GM12878 (cell line): ENCODE measurements around the gene TMED5. TPM values are rescaled to one million over a fixed set of nuclear protein-coding genes. Genes with fewer than 3 reads are reported as not detected.

Source experiments
- ATAC-seq: fragments of 200-7000 bp; cut with Tn5 transposase; 3 replicates; pipeline ENCODE4 v1.9.1; 2020; ENCODE audit warnings: mild to moderate bottlenecking, moderate library complexity
- BruUV-seq: library from RNA; stranded (reverse); fragments of 400-500 nt; replicated peaks from 2 replicates; lab custom pipeline; 2021; lab: Mats Ljungman, UMichigan
- CTCF ChIA-PET: fragments of 300-600 bp; sonication (Branson Sonifier 250); formaldehyde crosslinking; extraction: SDS; loops from one replicate; lab custom pipeline; 2021; ENCODE audit warnings: inconsistent platforms; lab: Yijun Ruan, JAX
- POLR2A ChIA-PET: fragments of 350-600 bp; formaldehyde crosslinking; extraction: SDS; loops from one replicate; lab custom pipeline; 2021; ENCODE audit warnings: inconsistent platforms; lab: Charles Lee
- RAD21 ChIA-PET: fragments of 300-600 bp; sonication (Branson Sonifier 250); formaldehyde crosslinking; loops from one replicate; lab custom pipeline; 2023; ENCODE audit warnings: antibody characterized with exemption; ENCODE audit not compliant: unreplicated experiment; lab: Charles Lee
- SMC1A ChIA-PET: fragments of 300-600 bp; sonication (Branson Sonifier 250); formaldehyde crosslinking; loops from one replicate; lab custom pipeline; 2023; ENCODE audit not compliant: unreplicated experiment, uncharacterized antibody; lab: Charles Lee
- DNase-seq: peaks from one replicate; pipeline ENCODE4 v3.0.0-alpha.2; 2011; ENCODE audit warnings: low read depth, low spot score
- FAIRE-seq: peaks from 3 replicates; lab custom pipeline; 2011; peaks lifted over from hg19 to GRCh38; lab: Jason Lieb, UNC
- H2AFZ ChIP-seq: 2 replicates; pipeline ENCODE4 v1.6.0; 2011; ENCODE audit warnings: low read depth, low read length, control low read depth; ENCODE audit not compliant: control insufficient read depth
- H3K27ac ChIP-seq: 2 replicates; pipeline ENCODE4 v1.5.1; 2011; ENCODE audit warnings: control low read depth; ENCODE audit not compliant: control insufficient read depth, insufficient read depth
- H3K27me3 ChIP-seq, 2 experiments: replicated peaks in 1 of 2; 2 replicates each; pipeline versions ENCODE4 v1.6.0 to v1.6.1; 2011; ENCODE audit warnings: low read length in 1 of 2; ENCODE audit not compliant: control insufficient read depth in 2 of 2, insufficient read depth in 2 of 2
- H3K36me3 ChIP-seq, 2 experiments: 2 replicates each; pipeline ENCODE4 v1.5.1; 2011; ENCODE audit warnings: low read length in 1 of 2; ENCODE audit not compliant: control insufficient read depth in 2 of 2, insufficient read depth in 2 of 2
- H3K4me1 ChIP-seq: 2 replicates; pipeline ENCODE4 v1.6.1; 2011; ENCODE audit warnings: mild to moderate bottlenecking, low read length, moderate library complexity, mixed read lengths; ENCODE audit not compliant: control insufficient read depth, insufficient read depth
- H3K4me2 ChIP-seq: 2 replicates; pipeline ENCODE4 v1.6.0; 2011; ENCODE audit warnings: control low read depth; ENCODE audit not compliant: control insufficient read depth, insufficient read depth
- H3K4me3 ChIP-seq: fragments of 200-600 bp; sonication (generic); 2 replicates; pipeline ENCODE4 v1.5.1; 2016
- H3K79me2 ChIP-seq: 2 replicates; pipeline ENCODE4 v1.6.0; 2011; ENCODE audit warnings: low read length; ENCODE audit not compliant: control insufficient read depth, insufficient read depth
- H3K9ac ChIP-seq: 2 replicates; pipeline ENCODE4 v1.8.0; 2011; ENCODE audit warnings: low read length, control low read depth, mixed read lengths; ENCODE audit not compliant: control insufficient read depth, insufficient read depth
- H3K9me3 ChIP-seq: replicated peaks from 3 replicates; pipeline ENCODE4 v1.5.1; 2011; ENCODE audit warnings: mild to moderate bottlenecking, low read length; ENCODE audit not compliant: control insufficient read depth, insufficient read depth
- H4K20me1 ChIP-seq: 2 replicates; pipeline ENCODE4 v1.6.0; 2011; ENCODE audit not compliant: control insufficient read depth, insufficient read depth
- BHLHE40 ChIP-seq, 2 experiments: fragments of 450-650 bp in 1 of 2; IDR thresholded peaks; 2 replicates each; pipeline ENCODE4 v1.6.1; 2011 to 2017; ENCODE audit warnings: low read depth in 2 of 2, borderline replicate concordance in 1 of 2, improper control_type of control experiment in 1 of 2, low read length in 1 of 2, mild to moderate bottlenecking in 1 of 2
- CBX3 ChIP-seq: fragments of 200-600 bp; sonication (generic); IDR thresholded peaks from 2 replicates; pipeline ENCODE4 v1.6.1; 2016; ENCODE audit warnings: low read depth, borderline replicate concordance
- CHD4 ChIP-seq: fragments of 200-600 bp; sonication (generic); IDR thresholded peaks from 2 replicates; pipeline ENCODE4 v1.6.1; 2016; ENCODE audit warnings: mild to moderate bottlenecking
- E2F4 ChIP-seq: IDR thresholded peaks from 2 replicates; pipeline ENCODE4 v1.6.1; 2012; ENCODE audit warnings: low read depth, low read length, improper control_type of control experiment
- EGR1 ChIP-seq, 2 experiments: IDR thresholded peaks; 1 replicate in 1 of 2; 2 replicates in 1 of 2; pipeline ENCODE4 v1.6.1; 2011 to 2012; ENCODE audit warnings: low read depth in 2 of 2, low read length in 2 of 2, borderline replicate concordance in 1 of 2, mild to moderate bottlenecking in 1 of 2, moderate library complexity in 1 of 2
- FOS ChIP-seq: IDR thresholded peaks from 3 replicates; pipeline ENCODE4 v1.6.1; 2011; ENCODE audit warnings: borderline replicate concordance; ENCODE audit not compliant: insufficient read length; ENCODE audit errors: extremely low read depth
- GABPA ChIP-seq: IDR thresholded peaks from 2 replicates; pipeline ENCODE4 v1.6.1; 2014; ENCODE audit warnings: antibody characterized with exemption, low read depth, mild to moderate bottlenecking, inconsistent platforms
- GATAD2B ChIP-seq: fragments of 450-650 bp; conservative IDR thresholded peaks from 2 replicates; pipeline ENCODE4 v1.6.1; 2017; ENCODE audit warnings: low read depth, mild to moderate bottlenecking, moderate library complexity
- HCFC1 ChIP-seq: fragments of 150-350 bp; IDR thresholded peaks from 2 replicates; pipeline ENCODE4 v1.6.1; 2014; ENCODE audit warnings: low read length
- IRF4 ChIP-seq: IDR thresholded peaks from 2 replicates; pipeline ENCODE4 v1.6.1; 2011; ENCODE audit warnings: low read depth, low read length
- MTA3 ChIP-seq: IDR thresholded peaks from 2 replicates; pipeline ENCODE4 v1.6.1; 2012; ENCODE audit warnings: low read length, inconsistent platforms, borderline replicate concordance
- MYB ChIP-seq: fragments of 150-350 bp; IDR thresholded peaks from 2 replicates; pipeline ENCODE4 v1.6.1; 2014; ENCODE audit warnings: mild to moderate bottlenecking, low read depth, low read length, borderline replicate concordance
- NFYA ChIP-seq: IDR thresholded peaks from 2 replicates; pipeline ENCODE4 v1.6.1; 2011; ENCODE audit warnings: low read depth, mild to moderate bottlenecking, low read length, improper control_type of control experiment, borderline replicate concordance
- PBX3 ChIP-seq: IDR thresholded peaks from 2 replicates; pipeline ENCODE4 v1.6.1; 2011; ENCODE audit warnings: mild to moderate bottlenecking, low read depth, low read length, moderate library complexity; ENCODE audit not compliant: insufficient replicate concordance
- PKNOX1 ChIP-seq: fragments of 450-650 bp; IDR thresholded peaks from 2 replicates; pipeline ENCODE4 v1.6.1; 2016; ENCODE audit warnings: mild to moderate bottlenecking
- RBBP5 ChIP-seq: fragments of 200-600 bp; sonication (generic); conservative IDR thresholded peaks from 2 replicates; pipeline ENCODE4 v1.6.1; 2016
- ZNF217 ChIP-seq: fragments of 450-650 bp; IDR thresholded peaks from 2 replicates; pipeline ENCODE4 v1.6.1; 2017; ENCODE audit warnings: antibody characterized with exemption, mild to moderate bottlenecking
- ZNF687 ChIP-seq: fragments of 450-650 bp; IDR thresholded peaks from 2 replicates; pipeline ENCODE4 v1.6.1; 2017; ENCODE audit warnings: mild to moderate bottlenecking, moderate library complexity
- WGBS: methylation state at CpG from one replicate; pipeline ENCODE4 v1.1.6; 2016; ENCODE audit warnings: low lambda C conversion rate; ENCODE audit not compliant: insufficient replicate concordance, insufficient coverage; ENCODE audit errors: missing lambda C conversion rate; 5-methylcytosine and 5-hydroxymethylcytosine counted together
- in situ Hi-C: fragments of 300-500 bp; cut with MboI; formaldehyde crosslinking; loops from 9 replicates; pipeline ENCODE4 v1.14.3; 2018; ENCODE audit warnings: mixed read lengths
- intact Hi-C: fragments of 100-400 bp; cut with micrococcal nuclease; formaldehyde crosslinking; loops from one replicate; pipeline ENCODE4 v1.14.2; 2022; ENCODE audit not compliant: unreplicated experiment
- polyA plus RNA-seq, 11 experiments: library from polyadenylated mRNA; depleted of rRNA in 4 of 11; unstranded in 6 of 11; stranded (reverse) in 5 of 11; fragments of >200 nt; fragmentation: Nextera tagmentation in 4 of 11; fragmentation: Illumina TruSeq in 1 of 11; extraction: Ambion mirVana in 4 of 11; extraction: Trizol in 1 of 11; gene quantifications; 1 replicate in 1 of 11; 2 replicates in 10 of 11; pipeline versions ENCODE4 v1.2.1 to v1.2.3, GENCODE V29; 2011 to 2016; ENCODE audit warnings: inconsistent platforms in 2 of 11, missing spikeins in 2 of 11, low read depth in 1 of 11
- total RNA-seq, 4 experiments: library from RNA; depleted of rRNA in 3 of 4; stranded (reverse); fragments of >200 nt in 3 of 4; fragmentation: Illumina TruSeq in 1 of 4; extraction: Trizol in 1 of 4; gene quantifications; 2 replicates each; pipeline versions ENCODE4 v1.2.1 to v1.2.3, GENCODE V29; 2013 to 2021

Gene TMED5
- total and polyA plus RNA-seq, 10 of the 15 experiments (the other 5 are each of a cell fraction or from before 2014, with no cell fraction given), result 18.5 to 80.6 (median 54.0) TPM

- Histone ChIP-seq H3K4me1 (no peaks in the 10 kb centered on the region), H3K36me3 (peaks cover 2 to 29% of the 10 kb centered on the region in 2 experiments), H3K27ac (no peak overlapping the region), H2AFZ (no peak overlapping the region), H3K27me3 (no peaks in the 10 kb centered on the region), H3K4me3 (no peak overlapping the region), H4K20me1 (no peaks in the 10 kb centered on the region), H3K9me3 (no peaks in the 10 kb centered on the region), H3K79me2 (no peaks in the 10 kb centered on the region), H3K4me2 (no peak overlapping the region), H3K9ac (no peak overlapping the region)
- intact Hi-C loops (no loop called here), in situ Hi-C loops (no loop called here)
- FAIRE-seq, result no peak
- ChIA-PET SMC1A (interaction anchor here (1.3 to 2.2 kb wide), 2 partner anchors 23 to 153 kb away, joined by 3 to 5 read pairs; no protein-coding TSS in a partner anchor), POLR2A (no interaction called here), RAD21 (no interaction called here), CTCF (interaction anchor here (2.3 kb wide), 1 partner anchor 14 kb away, joined by 5 read pairs; no protein-coding TSS in a partner anchor)
- WGBS, result 5% methylated on average over 1 of the region's 1 CpG
- BruUV-seq, result no TSS peak
- no peak for ATAC-seq
- TF ChIP-seq MTA3, result no peak
- TF ChIP-seq PBX3, result no peak
- no peak for TF ChIP-seq EGR1 (IDR thresholded peaks at IDR 0.05; ENCODE audit: borderline replicate concordance in 1 of 2, low read depth in 2 of 2, low read length in 2 of 2)
- no peak for TF ChIP-seq ZNF687
- no peak for TF ChIP-seq RBBP5
- TF ChIP-seq MYB, result no peak
- TF ChIP-seq GABPA, result no peak
- no peak for TF ChIP-seq E2F4
- no peak for TF ChIP-seq BHLHE40 (IDR thresholded peaks at IDR 0.05; ENCODE audit: borderline replicate concordance in 1 of 2, low read depth in 2 of 2, low read length in 1 of 2)
- TF ChIP-seq FOS, result no peak
- no peak for TF ChIP-seq GATAD2B
- TF ChIP-seq IRF4, result no peak
- no peak for TF ChIP-seq PKNOX1
- TF ChIP-seq HCFC1, result no peak
- TF ChIP-seq NFYA, result no peak
- TF ChIP-seq CHD4, result no peak
- no peak for TF ChIP-seq CBX3
- no peak for TF ChIP-seq ZNF217
- no peak for DNase-seq
These were observed 29.5 kb downstream of the TMED5 start for GRCh38 chr1:93150729-93151128.
